Measurements from ENCODE around the gene MTRFR.

Gene MTRFR

GRCh38 chr12:123293178-123293760 lies 60.0 kb downstream of the MTRFR start:
- H3K27ac ChIP-seq: no peak overlapping the region
- TF ChIP-seq CTCF (conservative IDR thresholded peaks at IDR 0.05) (no peak), ZFX (IDR thresholded peaks at IDR 0.05) (no peak)

GRCh38 chr12:123305136-123305535 lies 71.9 kb downstream of the MTRFR start:
- TF ChIP-seq ZFX (IDR thresholded peaks at IDR 0.05) (no peak), CTCF (conservative IDR thresholded peaks at IDR 0.05) (no peak)
- no peak overlapping the region for H3K27ac ChIP-seq

DNA sequence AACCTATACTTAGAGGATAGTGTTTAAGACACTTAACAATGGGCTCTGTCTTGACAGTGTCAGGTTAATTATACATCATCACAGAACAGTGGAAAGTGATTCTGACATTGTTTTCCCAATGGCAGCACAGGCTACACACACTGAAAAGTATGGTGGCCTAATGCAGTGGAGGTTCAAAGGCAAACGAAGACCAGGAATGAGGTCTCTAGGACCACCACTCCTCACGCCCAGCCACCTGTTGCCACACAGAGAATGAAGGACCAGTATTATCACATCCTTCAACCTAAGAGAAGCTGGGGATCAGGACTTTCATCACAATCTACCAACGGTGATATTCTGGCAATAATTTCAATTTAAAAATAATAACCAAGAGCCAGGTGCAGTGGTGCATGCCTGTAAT lies 73.0 kb downstream of the MTRFR start:
- no peak overlapping the region for H3K27ac ChIP-seq

More for the DNA sequence above, 73.0 kb downstream of the MTRFR start:
- no peak for TF ChIP-seq CTCF (conservative IDR thresholded peaks at IDR 0.05)
- no peak for TF ChIP-seq ZFX (IDR thresholded peaks at IDR 0.05)
